Adipose tissue (tissue), 3 donors: ENCODE data around the gene ATP5F1A. TPM values are rescaled to one million over a fixed set of nuclear protein-coding genes. Genes with fewer than 3 reads are reported as not detected.
"Not testable (repeated sequence)": the region's sequence is repeated elsewhere in the genome, so short reads cannot be mapped to it uniquely, and the experiment has no call there.

Experiments used
- H3K27ac ChIP-seq: one replicate; pipeline ENCODE4 v1.5.1; 2013; ENCODE audit warnings: low read depth, low read length
- WGBS, 3 donors: extraction: QIAGEN DNeasy Blood & Tissue Kit; methylation state at CpG; one replicate each; pipeline ENCODE4 v1.1.7; 2013; 5-methylcytosine and 5-hydroxymethylcytosine counted together
- polyA plus RNA-seq, 3 donors: library from polyadenylated mRNA; stranded (reverse); fragments of 200-250 nt; gene quantifications; one replicate each; pipeline ENCODE4 v1.2.3, GENCODE V29; 2013
- donor health status: healthy with polysubstance abuse.
- donor health status: Bipolar disorder and iron deficiency.
- donor health status: healthy.

The ATP5F1A gene
- 100 to 1,000 TPM; 248 to 476 (median 326) TPM for polyA plus RNA-seq

- 0% methylated on average over 49 to 53 of the region's 53 CpGs for WGBS, 3 donors
- no peak within 1 kb of the TSS for H3K27ac ChIP-seq
Observed at GRCh38 chr18:46097801-46098615, at the start of gene ATP5F1A. ATP5F1A (minus strand) TSS chr18:46098296; CDS start chr18:46098231, 65 bp downstream.

GRCh38 chr18:46141199-46141598 is 43.1 kb upstream of the ATP5F1A start:
- 82 to 91% (median 90%) methylated on average over 4 of the region's 4 CpGs for WGBS, 3 donors

GRCh38 chr18:46140173-46140572 is 42.1 kb upstream of the ATP5F1A start:
- 93 to 96% (median 94%) methylated on average over 4 of the region's 4 CpGs for WGBS, 3 donors
- H3K27ac ChIP-seq = no peak overlapping the region

More at GRCh38 chr18:46141199-46141598, 43.1 kb upstream of the ATP5F1A start:
- H3K27ac ChIP-seq = no peak overlapping the region

GRCh38 chr18:46134920-46135675 is 37.0 kb upstream of the ATP5F1A start:
- 54 to 67% (median 63%) methylated on average over 9 of the region's 9 CpGs for WGBS, 3 donors
- H3K27ac ChIP-seq = no peak overlapping the region

- 91 to 94% (median 91%) methylated on average over 3 of the region's 3 CpGs for WGBS, 3 donors
- H3K27ac ChIP-seq = no peak overlapping the region
Observed at GRCh38 chr18:46133534-46133933, 35.4 kb upstream of the ATP5F1A start.

GRCh38 chr18:46130549-46130948 is 32.5 kb upstream of the ATP5F1A start:
- WGBS, 3 donors = 91 to 98% (median 97%) methylated on average over 8 of the region's 8 CpGs

GRCh38 chr18:46130061-46130460 is 32.0 kb upstream of the ATP5F1A start:
- WGBS, 3 donors = 95 to 98% (median 98%) methylated on average over 2 of the region's 2 CpGs

More at GRCh38 chr18:46130549-46130948, 32.5 kb upstream of the ATP5F1A start:
- H3K27ac ChIP-seq = not testable (repeated sequence)

GRCh38 chr18:46126625-46127024 is 28.5 kb upstream of the ATP5F1A start:
- 95 to 99% (median 97%) methylated on average over 4 of the region's 4 CpGs for WGBS, 3 donors
- not testable (repeated sequence) for H3K27ac ChIP-seq

More at GRCh38 chr18:46130061-46130460, 32.0 kb upstream of the ATP5F1A start:
- no peak overlapping the region for H3K27ac ChIP-seq

GRCh38 chr18:46113751-46114150 is 15.7 kb upstream of the ATP5F1A start:
- WGBS, 3 donors = 86 to 96% (median 87%) methylated on average over 1 of the region's 1 CpG

GRCh38 chr18:46110406-46110805 is 12.3 kb upstream of the ATP5F1A start:
- 91 to 98% (median 93%) methylated on average over 3 of the region's 3 CpGs for WGBS, 3 donors
- no peak overlapping the region for H3K27ac ChIP-seq

More at GRCh38 chr18:46113751-46114150, 15.7 kb upstream of the ATP5F1A start:
- H3K27ac ChIP-seq = no peak overlapping the region

- 86 to 96% (median 96%) methylated on average over 5 of the region's 5 CpGs for WGBS, 3 donors
- no peak overlapping the region for H3K27ac ChIP-seq
Observed at GRCh38 chr18:46109386-46109785, 11.3 kb upstream of the ATP5F1A start.

- WGBS, 3 donors = 0 to 1% (median 0%) methylated on average over 57 of the region's 57 CpGs
Observed at GRCh38 chr18:46104128-46104911, 6.2 kb upstream of the ATP5F1A start, which contains the start of gene HAUS1. HAUS1 (plus strand) TSS chr18:46104385; CDS start chr18:46104412, 27 bp downstream.

GRCh38 chr18:46099463-46099862 is 1.4 kb upstream of the ATP5F1A start:
- 97 to 98% (median 97%) methylated on average over 8 of the region's 8 CpGs for WGBS, 3 donors
- H3K27ac ChIP-seq = no peak overlapping the region

More at GRCh38 chr18:46104128-46104911, 6.2 kb upstream of the ATP5F1A start, which contains the start of gene HAUS1:
- no peak within 1 kb of the TSS for H3K27ac ChIP-seq

GRCh38 chr18:46098616-46098933 is 479 bp upstream of the ATP5F1A start:
- 17 to 23% (median 21%) methylated on average over 16 of the region's 16 CpGs for WGBS, 3 donors
- no peak overlapping the region for H3K27ac ChIP-seq

- 0 to 1% (median 0%) methylated on average over 8 of the region's 8 CpGs for WGBS, 3 donors
- no peak overlapping the region for H3K27ac ChIP-seq
Observed at GRCh38 chr18:46097431-46097800, 680 bp downstream of the ATP5F1A start.

GRCh38 chr18:46096651-46097300 is 1.3 kb downstream of the ATP5F1A start:
- 24 to 55% (median 54%) methylated on average over 22 of the region's 22 CpGs for WGBS, 3 donors
- H3K27ac ChIP-seq = no peak overlapping the region

GRCh38 chr18:46095532-46095931 is 2.6 kb downstream of the ATP5F1A start:
- no peak overlapping the region for H3K27ac ChIP-seq
- WGBS, 3 donors = 93 to 96% (median 95%) methylated on average over 10 of the region's 10 CpGs

GRCh38 chr18:46088501-46088900 is 9.6 kb downstream of the ATP5F1A start:
- H3K27ac ChIP-seq = not testable (repeated sequence)
- WGBS, 3 donors = 77 to 81% (median 79%) methylated on average over 8 of the region's 8 CpGs
